GM21423 (cell line): ENCODE results near the gene FTCDNL1.

Experiments
- ATAC-seq: cut with Tn5 transposase; IDR thresholded peaks from one replicate; pipeline ENCODE4 v1.9.1; 2021; ENCODE audit warnings: mild to moderate bottlenecking, moderate library complexity; ENCODE audit not compliant: unreplicated experiment

Gene FTCDNL1

DNA sequence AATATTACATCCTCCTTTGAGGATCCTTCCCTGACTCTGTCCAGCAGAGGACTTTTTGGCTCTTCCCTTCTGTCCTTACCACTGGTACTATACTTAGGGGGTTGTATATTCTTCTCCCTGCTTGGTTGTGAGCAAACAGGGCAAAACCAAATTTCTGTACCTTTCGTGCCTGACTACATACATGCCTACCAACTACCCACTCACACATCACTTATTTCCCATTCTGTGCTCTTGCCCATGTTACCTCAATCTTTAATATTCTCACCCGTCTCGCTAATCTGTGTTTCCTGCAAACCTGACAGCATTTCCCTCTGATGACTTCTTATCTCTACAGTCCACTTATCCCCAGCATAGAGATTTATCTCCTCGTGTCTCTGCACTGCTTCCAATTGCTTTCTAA is 58.6 kb downstream of the FTCDNL1 start:
- no peak for ATAC-seq

DNA sequence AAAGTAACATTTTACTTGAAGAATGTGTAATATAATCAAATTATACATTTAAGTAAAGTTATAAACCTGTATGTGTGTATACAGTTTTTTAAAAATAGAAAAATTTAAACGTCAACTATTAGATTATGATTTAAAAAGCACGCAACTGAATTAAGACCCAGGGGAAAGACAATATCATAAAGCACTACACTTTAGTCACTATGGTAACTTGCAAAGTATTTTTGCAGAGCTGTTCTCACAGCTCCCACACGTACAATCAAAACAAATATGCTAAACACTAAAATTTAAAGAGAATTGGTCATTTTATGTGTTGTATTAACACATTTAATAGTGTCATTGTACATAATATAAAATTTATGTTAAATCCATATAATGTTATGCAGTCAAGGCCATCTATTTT is 59.7 kb downstream of the FTCDNL1 start:
- ATAC-seq = no peak

DNA sequence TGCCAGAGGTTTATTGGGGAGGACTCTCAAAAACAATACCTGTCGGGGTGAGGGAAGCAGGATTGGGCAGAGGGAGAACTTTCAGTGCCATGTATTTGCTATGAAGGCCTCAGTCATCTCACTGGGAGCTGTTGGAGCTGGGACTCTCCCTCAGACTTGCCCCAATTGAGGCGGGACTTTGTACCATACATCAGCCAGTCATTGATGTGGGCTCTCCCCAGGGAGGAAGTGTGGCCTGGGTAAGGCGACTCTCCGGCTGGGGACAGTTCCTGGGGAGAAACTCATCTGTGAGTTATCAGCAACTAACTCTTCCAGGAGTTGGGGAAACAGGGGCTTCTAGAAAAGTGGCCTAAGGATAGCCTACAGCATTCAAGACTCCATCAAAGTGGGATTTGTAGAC is 66.5 kb downstream of the FTCDNL1 start:
- no peak for ATAC-seq

DNA sequence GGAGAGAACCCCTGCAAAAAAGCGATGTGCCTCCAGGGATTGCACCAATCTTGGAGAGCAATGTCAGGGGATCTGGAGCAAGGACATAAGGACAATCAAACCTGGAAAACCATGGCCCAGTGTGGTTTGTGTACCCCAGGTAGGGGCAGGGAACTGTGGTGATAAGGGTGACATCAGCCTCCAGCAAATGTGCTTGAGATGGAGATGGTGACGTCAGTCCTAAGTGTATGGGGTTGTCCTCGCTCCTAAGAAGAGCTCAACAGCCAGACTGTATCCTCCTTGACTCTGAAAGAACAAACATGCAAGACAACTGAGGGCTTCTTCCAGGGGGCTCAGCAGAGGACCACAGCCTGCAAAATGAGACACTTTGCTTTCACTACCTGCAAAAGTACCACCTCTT is 71.4 kb downstream of the FTCDNL1 start:
- no peak for ATAC-seq

DNA sequence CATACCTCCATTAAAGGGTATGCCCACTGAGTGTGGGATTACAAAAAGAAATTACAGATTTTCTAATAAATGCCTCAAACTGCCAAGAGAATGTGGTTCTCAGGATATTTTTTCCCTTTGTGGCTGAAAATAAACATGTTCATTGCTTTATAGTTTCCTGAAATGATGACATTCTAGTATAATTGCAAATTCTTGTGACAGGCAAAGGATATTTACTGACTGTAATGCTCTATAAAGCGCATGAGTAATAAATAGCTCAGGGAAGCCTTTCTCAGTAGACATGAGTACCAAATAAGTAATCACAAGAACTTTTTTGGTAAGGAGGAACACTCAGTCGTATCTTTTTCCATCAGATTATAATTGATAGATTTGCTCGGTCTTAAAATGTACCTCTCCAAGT is 72.3 kb downstream of the FTCDNL1 start:
- ATAC-seq = no peak

DNA sequence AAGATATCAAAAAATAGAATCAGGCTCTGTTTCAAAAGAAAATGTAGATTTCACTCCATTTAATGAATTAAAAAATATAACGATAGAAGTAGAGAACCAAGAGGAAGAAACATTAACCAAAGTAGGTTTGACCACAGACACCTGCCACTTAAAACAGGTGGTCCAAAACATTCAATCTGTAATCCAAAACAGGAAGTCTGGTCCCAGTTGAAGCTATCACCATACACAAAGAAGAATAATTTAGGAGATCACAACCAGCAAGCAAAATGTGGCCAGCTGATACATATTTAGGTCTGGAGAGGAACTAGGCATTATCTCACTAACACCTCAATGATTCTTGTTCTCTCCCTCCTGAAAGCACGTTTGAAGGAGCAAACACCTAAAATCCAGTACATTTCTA is 73.1 kb downstream of the FTCDNL1 start:
- ATAC-seq = no peak

DNA sequence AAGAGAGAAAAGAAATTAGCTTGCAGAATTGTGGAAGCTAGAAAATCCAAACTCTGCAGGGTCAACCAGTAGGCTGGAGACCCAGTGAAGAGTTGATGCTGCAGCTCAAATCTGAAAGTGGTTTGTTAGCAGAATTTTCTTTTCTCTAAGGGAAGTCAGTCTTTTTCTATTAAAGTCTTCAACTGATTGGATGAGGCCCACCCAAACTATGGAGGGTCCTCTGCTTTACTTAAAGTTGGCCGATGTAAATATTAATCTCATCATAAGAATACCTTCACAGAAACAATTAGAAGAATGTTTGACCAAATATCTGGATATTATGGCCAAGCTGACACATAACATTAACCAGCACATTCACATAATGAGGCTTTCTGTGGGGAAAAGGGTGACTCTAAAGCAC is 73.7 kb downstream of the FTCDNL1 start:
- no peak for ATAC-seq

DNA sequence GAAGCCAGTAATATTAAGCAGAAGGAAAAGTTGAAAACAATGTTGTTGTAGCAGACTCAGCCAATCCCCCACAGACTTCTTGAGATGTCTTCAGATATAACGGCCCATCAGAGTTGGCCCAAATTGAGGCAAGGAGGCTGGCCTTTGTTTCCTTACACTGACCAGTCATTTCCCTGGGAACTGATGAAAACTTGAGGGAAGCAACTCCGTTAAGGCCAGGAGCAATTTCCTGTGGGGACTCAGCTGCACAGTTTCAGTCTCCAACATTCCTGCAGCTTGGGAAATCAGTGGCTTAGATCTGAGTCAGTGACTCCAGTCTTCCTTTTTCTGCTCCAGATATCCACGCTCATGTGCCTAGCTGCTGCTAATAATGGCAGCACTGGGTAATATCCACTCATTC is 75.7 kb downstream of the FTCDNL1 start:
- ATAC-seq = no peak

DNA sequence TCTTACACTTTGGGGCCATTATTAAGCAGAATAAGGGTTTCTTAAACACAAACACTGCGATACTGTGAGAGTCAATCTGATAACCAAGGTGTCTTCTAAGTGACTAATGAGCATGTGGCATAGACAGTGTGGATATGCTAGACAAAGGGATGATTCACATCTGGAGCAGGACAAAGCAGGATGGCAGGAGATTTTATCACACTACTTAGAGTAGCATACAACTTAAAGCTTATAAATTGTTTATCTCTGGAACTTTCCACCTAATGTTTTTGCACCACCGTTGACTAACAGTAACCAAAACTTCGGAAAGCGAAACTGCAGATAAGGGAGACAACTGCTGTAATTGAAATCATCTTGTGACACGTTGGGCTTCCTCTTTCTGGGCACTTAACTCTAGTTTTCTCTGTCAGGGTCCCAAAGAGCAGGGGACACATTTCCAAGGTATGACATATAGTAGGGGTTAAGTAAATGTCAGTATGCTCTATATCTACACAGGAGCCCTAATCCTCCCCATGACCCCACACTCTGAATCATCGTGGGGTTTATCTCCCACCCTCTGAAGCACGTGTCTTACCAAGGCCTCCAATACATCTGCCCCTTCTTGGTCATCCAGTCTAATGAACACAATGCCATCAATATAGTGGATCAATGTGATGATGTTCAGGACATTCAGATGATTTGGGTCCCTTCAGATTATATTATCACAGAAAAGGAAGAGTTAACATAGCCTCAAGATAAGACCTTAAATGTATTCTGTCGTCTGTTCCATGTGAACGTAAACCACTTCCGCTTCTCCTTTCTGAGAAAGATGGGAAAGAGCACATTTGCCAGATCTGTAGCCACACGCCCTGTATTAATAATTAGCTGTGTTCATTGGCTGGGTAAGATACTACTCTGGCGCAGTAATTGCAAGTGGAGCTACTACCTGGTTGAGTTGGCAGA is 78.7 kb downstream of the FTCDNL1 start:
- no peak for ATAC-seq

DNA sequence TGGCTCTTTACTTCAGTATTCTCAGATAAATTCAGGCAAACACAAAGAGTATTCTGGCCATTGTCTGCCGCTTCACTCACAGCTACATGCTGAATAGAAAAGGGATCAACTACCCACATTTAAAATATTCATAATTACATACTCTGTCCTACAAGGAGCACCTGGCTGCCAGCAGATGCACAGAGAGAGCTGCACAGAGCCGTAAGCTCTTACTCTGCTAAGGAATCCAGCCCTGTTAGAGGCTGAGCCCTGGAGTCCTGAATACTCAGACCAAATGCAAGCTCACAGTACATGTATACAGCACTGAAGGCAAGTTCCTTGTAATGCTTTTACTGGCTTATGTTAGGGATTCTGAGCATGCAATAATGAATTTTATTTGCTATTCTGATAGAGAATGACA is 80.3 kb downstream of the FTCDNL1 start:
- ATAC-seq = no peak

DNA sequence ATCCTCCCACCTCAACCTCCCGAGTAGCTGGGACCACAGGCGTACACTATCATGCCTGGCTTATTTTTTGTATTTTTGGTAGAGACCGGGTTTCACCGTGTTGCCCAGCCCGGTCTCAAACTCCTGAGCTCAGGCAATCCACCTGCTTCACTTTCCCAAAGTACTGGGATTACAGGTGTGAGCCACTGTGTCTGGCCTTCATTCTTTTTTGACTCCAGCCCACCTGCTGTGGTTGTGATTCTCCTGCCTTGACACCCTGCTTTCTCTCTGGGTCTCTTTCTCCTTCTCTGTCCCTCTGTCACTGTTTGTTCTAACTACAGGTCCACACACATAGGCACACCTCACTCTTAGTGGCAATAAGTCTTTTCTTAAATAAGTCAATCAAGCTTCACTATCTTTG is 85.3 kb downstream of the FTCDNL1 start:
- no peak for ATAC-seq

DNA sequence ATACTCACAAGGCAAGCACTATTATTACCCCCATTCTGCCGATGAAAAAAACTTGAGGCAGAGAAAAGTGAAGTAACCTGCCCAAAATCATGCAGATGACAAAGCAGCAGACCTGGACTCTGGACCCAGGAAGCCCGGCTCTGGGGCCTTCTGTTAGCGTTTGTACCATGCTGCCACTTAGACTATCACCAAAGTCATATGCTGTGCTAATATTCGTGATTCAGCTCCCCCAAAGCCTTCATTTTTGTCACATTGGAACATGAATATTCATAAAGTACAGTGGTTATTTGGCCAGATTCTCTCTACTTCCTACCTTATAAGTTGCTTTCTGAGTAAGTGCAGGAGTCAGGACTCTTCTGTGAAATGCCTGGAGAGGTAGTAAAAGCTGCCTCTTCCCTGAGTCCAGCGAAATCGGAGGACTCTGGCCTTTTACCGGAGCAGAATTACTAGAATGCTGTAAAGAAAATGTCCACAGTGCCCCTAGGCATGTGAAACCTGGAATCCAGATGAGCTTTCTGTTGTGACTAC is 86.7 kb downstream of the FTCDNL1 start:
- no peak for ATAC-seq

DNA sequence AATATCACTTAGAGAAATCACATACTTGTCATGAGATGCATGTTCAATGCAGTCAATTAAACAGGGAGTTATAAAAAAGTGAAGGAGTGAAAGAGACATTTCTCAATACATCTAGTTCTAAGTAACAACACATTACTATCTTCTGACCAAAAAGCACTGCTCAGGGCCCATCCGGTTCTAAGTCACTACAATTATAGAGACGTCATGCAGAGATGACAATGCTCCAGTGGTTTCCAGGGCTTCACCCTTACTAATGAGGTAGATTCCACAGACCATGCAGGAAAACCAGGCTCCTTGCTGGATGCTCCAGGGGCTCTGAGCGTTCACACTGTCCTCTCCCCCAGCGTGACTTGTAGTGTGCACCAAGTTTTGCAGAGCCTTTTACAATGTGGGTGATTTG is 88.0 kb downstream of the FTCDNL1 start:
- ATAC-seq = no peak

DNA sequence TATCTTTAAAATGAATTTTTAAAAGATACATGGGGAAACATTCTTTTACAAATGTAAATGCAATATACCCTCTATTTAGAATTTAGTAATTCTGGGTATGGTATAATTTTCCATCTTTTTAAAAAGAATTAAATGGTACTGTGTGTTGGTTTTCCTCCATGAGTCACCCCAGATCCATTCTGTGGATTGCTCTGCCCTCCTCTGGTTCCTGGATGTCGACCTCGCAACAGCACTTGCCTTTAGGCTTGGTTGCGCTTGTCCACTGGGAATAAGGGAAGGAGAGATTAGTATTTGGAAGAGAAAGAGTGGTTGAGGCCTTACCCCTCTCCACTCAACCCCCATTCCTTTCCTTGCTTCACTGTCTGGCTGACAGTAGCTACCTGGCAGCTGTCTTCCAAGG is 90.4 kb downstream of the FTCDNL1 start:
- no peak for ATAC-seq

DNA sequence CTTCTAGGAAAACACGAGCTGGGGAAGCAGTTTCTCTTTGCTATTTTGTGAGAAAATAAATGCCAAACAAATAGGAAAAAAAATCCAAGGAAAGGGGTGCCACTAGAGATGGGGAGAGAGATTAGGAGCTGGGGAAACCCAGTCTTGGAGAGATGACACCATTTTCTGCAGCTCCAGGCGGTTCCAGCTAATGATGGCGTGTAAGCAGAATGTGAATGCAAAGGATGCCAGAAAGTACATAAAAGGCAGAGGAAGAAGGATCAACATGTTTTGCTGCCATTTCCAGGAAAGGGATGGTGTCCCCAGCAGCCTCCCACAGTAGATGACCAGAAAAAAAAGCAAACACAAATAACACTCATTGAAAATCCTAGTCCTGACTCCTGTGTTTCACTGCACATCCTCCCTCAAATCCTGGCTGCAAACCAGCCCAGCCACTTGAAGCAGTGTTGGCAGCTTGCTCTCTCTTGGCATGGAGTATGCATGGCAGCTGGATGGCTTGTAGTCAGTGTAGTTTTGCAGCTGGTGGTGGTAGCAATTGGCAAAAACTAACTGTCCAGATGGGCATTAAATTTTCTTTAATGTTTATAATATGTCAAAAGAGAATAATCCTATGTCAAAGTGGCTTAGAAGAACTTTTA is 93.6 kb downstream of the FTCDNL1 start:
- ATAC-seq = no peak

DNA sequence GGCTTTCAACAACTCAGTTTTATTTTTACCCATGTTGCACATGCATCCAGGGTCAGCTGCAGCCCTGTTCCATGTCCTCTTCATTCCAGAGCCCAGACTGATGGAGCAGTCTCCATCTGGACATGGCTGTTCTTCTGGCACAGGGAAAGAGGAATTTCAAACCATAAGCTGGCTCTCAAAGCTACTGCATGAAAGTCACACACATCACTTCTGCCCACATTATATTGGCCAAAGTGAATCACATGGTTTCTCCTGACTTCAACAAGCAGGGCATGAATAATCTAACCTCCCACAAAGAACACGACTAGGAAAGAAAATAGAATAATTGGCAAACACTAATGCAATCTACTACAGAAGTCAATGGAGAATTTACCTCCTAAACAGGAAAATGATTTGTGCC is 94.2 kb downstream of the FTCDNL1 start:
- ATAC-seq = no peak

DNA sequence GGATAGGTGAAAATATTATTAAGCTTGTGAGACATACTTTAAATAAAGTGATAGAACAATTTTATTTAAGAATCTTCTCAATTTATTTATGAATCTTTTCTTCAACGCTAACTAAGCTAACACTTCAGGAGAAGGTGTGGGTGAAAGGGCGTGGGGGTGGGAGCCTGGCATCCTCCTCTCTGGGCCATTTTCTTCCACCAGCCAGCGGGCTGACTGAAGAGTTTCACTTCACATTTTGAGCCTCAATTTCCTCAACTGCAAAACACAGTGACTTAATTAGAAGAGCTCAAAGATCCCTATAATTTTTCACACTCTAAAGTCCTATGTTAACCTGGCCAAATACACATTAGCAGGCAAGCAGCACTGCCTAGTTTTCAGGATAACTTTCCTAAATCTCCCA is 94.8 kb downstream of the FTCDNL1 start:
- ATAC-seq = no peak

DNA sequence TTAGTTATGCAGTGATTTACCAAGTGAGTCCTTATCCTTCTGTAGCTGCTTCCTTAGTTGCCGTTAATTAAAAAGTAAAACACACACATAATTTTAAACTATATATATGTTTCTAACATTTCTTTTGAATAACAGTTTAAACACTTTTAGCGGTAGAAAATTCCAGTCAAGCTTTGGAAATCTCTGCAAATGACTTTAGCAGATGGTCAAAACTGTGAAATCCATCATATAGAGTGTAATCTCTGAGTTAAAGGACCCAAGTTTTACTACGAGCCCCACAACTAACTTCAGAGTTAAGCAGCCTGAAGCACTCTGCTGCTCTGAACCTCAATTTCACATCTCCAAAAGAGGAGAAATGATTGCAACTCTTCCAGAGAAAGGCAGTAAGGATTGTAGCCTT is 96.2 kb downstream of the FTCDNL1 start:
- ATAC-seq = no peak

DNA sequence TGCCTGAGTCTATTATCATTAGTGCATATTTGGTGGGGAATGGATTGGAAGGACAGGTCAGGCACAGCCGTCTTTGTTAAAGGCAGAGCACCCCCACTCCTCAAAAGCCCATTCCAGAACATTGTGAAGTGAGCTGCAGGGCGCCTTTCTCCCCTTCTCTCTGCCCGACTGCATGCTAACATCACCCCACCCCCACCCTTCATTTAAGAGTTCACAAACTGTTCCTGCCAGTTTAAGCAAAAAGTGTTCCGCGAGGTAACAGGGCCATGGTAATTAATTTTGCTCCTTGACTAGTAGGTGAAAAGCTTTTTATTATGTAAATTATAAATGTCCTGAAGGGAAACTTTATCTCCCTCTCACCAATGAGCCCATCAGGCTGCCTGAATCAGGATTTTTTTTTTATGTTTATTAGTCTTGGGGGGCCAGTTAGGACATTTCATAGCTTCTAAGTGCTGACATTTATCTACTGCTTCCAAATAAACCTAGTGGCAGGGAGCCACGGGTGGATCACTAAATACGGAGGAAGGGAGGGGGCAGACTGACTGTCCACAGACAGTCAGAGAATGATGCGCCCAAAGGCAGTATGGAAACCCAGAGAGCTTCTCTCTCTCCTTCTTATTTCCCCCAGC is 99.4 kb downstream of the FTCDNL1 start:
- no peak for ATAC-seq

DNA sequence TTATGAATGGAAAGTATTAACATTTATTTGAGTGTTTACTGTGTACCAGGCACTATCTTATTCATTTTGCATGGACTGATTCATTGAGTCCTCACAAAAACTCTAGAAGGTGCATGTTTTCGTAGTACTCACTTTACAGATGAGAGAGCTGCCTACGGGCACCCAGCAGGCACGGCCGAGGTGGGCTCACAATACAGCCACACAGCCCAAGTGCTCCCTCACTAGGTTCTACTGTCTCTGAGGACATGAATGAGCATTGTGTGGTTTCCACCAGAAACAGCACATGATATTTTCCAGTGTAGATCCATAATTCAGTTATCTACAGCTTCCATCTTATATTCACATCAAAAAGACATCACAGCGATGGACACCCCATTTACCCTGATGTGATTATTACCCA is 101.4 kb downstream of the FTCDNL1 start:
- no peak for ATAC-seq

DNA sequence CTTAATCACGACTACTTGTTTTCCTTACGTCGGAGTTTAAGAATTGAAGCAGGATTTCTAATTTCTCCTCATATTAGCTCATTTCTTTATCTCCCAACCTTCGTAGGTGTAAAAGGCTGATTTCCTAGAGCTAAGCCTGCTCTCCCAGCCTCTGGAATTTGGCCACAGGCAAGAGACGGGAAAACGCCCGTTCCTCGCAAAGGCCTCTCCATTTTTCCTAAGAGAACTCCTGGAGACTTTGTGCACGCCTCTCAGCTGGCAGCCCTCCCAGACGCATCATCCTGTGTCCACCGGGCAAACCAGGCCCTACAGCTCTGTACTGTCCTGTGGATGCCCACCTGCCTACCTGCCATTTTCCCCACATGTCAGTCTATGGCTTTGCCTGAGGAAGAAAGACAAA is 106.3 kb downstream of the FTCDNL1 start:
- no peak for ATAC-seq

DNA sequence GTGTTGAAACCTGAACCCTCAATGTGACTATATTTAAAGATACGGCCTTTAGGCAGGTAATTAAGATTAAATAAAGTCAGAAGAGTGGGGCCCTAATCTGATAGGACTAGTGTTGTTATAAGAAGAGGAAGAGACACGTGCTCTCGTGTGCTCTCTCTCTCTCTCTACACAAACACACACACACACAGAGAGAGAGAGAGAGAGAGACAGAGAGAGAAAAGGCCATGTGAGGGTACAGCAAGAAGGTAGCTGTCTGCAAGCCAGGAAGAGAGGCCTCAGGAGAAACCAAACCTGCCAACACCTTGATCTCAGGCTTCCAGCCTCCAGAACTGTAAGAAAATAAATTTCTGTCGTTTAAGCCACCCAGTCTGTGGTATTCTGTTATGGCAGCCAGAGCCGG is 106.7 kb downstream of the FTCDNL1 start:
- ATAC-seq = no peak
